HG02852 (cell line): ENCODE data around the gene DNMT3A.
A peak's percentile ranks its signal among the peaks of the same experiment; 100 is the strongest.

Experiments used
- ATAC-seq: cut with Tn5 transposase; IDR thresholded peaks from one replicate; pipeline ENCODE4 v1.9.1; 2021; ENCODE audit warnings: mild to moderate bottlenecking, moderate library complexity; ENCODE audit not compliant: unreplicated experiment

The DNMT3A gene

DNA sequence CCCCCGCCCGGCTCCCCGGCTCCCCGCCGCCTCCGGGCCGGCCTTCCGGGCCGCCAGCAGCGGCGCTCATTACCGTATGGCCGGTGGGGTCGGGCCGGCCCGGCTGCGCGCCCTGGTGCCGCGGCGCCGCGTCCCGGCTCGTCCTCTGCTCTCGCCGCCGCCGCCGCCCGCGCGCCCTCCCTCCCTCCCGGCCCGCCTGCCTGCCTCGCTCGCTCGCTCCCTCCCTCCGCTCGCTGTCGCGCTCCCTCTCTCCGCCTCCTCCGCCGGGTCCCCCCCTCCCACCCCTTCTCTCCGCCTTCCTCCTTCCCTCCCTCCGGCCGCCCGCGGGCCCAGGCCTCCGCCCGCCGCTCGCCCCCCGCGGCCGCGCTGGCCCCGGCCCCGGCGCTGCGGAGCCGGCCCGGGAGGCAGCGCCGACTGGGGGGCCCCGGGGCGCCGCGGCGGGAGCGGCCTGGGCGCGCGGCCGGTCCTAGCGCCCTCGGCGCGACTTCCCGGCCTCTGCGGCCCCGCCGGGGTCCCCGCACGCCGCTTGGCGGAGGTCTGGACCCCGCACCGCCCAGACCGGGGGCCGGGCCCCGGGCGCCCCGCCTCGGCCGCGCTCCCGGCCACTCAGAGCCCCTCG lies at the start of gene DNMT3A:
Gene DNMT3A (minus strand): TSS at position 173 of the 619 bp plus-strand sequence. CDS start 27,941 bp downstream, outside the sequence.
- ATAC-seq = peak; percentile 39

DNA sequence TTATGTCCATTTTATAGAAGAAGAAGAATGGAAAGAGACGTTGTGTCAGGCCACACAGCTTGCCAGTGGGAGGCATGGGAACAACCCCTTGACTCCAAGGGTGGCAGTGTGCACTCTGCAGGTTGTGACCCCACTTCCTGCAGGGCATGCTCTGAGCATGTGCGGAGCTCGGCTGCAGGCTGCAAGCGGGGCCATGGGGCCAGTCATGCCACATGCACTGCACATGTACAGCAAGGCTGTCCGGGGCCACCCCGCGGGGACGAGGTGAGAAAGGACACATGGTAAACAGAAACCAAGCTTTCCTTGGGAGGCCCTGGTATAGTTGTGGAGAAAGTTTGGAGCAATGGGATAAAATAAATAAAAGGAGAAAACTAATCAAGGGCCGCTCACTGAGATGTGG lies 47.4 kb upstream of the DNMT3A start:
- ATAC-seq = no peak

DNA sequence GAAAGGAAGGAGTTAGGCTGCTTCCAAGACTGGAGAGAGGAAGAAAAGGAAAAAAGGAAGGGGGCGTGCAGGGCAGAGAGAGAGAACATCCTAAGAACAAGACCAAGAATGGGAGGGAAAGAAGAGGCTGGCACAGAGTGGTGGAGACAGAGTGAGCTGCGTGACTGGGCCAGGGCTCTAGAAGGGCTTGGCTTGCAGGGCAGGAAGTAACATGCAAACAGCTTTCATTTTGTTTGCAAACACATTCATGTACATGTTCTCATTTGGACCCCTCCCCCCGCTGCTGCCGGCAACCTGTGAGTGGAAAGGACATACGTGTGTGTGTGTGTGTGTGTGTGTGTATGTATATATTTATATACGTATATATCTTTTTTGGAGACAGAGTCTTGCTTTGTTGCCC lies 46.8 kb upstream of the DNMT3A start:
- no peak for ATAC-seq

DNA sequence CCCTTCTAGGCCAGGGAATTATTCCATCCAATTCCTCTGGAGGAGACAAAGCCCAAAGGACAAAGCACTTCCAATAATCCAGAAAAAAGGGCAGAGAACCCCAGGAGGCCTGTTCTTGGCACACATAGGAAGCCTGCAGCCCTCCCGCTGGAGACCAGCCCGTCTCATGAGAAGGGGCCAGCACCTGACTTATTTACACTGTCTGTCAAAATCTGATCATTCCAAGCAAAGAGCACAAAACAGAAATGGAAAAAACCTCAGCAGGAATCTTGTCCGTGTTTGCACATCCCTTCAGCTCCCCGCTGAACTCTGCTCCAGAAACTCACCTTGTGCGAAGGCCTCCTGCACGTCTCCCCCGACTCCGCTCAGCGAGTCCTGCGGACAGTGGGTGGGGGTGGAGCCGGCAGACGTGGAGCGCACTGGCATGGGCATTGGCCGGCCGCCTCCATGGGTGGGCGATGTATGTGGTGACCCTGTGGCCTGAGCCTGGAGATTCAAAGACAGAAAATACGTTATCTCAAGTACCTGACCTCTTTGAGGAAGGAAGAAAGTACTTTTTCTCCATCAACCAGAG lies 46.2 kb upstream of the DNMT3A start:
- no peak for ATAC-seq

DNA sequence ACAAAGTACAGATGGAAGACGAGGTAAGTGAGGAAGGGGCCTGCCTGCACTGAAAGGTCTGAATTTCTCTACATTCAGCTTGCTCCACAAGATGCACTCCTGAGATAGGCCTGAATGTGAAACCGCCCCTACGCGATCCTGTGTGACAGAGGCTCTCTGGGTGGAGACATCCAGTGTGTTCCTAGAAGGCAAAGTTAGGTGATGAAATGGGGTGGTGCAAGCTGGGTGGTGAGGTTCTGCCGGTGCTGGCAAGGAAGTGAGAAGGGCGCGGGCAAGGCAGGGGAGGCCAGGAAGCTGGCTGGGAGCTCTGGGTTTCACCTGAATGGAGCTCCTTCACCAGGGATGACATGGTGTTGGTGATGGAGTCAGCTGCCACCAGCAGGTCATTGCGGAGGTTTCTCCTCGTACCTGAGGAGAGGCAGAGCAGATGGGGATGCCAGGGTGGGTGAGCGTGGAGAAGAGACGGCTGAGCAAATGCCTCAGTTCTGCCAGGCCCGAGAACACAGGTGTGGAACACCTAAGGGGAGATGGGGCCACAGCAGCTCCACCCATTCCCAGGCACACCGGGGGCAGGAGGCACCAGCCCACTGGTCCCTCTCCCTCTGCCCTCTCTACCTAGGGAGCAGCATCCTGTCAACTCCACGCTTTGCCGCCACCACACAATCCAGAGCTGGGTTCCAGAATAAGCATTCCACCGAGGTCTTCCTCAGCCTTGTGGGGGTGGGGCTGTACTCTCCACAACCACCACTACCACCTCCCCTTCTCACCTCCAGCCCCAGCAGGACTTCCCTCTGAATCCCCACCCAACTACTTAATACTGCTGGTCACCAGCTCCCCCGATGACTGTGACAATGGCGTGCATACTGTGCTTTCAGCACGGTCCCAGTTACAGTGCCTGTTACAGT lies 45.5 kb upstream of the DNMT3A start:
- ATAC-seq = no peak

DNA sequence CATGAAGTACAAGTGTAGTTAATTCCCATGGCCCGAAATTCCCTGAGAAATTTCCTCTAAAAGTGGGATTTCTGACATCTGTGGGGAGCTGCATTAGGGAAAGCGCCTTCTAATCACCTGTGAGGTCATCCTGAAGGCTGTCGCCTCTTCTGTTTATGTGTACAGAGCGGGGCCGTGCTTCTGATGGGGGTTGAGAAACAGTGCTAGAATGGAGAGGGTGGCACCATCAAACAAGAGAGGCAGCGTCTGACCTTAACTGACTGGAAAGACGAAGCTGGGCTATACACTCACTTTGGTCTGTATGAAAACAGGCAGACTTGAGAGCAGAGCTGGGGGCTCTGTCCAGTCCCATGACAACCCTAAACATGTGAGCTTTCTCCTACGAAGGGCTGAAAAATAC lies 44.2 kb upstream of the DNMT3A start:
- ATAC-seq = no peak

DNA sequence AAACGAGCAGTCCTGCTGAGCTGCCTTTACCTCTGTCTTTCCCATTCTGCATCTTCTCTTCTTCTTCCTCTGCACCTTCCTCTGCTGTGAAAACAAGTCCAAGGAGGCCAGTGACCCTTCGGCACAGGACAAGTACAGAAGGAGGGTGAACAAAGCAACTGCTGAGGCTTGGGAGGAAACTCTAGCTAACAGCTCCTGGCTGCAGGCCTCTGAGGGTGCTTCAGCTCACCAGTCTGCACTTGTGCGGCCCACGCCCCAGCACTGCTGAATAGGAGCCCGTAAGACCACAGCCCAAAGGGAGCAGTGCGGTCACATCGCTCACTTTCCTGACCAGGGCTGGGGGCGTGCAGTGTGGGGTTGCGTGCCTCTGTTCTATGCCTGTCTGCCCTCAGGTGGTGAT lies 42.1 kb upstream of the DNMT3A start:
- ATAC-seq = no peak

DNA sequence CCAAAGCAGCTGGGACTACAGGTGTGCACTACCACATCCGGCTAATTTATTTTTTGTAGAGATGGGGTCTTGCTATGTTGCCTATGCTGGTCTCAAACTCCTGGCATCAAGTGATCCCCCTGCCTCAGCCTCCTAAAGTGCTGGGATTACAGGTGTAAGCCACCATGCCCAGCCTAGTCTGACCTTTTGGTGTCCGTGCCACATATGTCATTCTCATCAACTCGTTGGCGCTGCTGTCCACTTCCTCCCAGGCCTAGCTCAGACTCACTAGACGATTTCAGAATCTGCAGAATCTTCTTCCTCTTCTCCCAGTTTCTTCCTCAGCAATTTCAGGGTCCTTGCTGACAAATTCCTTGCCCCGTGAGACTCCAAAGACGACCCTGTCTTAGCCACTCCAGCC lies 39.8 kb upstream of the DNMT3A start:
- no peak for ATAC-seq

DNA sequence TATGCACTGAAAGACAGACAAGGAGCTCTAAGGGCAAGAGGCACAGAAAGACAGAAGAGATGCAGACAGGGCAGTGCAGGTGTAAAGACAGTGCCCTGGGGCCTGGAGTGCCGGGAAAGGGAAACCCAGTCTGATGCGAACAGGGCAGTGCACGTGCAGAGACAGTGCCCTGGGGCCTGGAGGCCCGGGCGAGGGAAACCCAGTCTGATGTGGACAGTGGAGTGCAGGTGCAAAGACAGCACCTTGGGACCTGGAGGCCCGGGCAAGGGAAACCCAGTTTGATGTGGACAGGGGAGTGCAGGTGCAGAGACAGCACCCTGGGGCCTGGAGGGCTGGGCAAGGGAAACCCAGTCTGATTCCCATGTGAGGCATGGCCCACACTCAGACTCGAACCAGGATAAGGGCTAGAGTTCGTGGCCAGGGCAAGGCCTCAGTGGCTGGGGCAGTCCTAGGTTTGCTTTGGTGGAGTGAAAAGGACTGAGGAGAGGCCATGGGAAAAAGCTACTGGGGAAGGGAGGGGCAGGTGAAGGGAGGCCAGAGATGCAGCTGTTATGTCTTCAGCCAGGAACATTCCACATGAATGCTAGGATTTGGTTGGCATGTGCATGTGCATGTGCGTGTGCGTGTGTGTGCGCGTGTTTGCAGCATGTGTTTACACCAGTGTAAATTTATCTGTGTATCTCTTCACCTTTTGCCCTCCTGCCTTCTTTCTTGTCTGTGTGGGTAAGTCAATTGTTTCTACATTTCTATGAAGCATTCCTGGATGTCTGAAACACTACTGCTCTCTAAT lies 39.1 kb upstream of the DNMT3A start:
- no peak for ATAC-seq

DNA sequence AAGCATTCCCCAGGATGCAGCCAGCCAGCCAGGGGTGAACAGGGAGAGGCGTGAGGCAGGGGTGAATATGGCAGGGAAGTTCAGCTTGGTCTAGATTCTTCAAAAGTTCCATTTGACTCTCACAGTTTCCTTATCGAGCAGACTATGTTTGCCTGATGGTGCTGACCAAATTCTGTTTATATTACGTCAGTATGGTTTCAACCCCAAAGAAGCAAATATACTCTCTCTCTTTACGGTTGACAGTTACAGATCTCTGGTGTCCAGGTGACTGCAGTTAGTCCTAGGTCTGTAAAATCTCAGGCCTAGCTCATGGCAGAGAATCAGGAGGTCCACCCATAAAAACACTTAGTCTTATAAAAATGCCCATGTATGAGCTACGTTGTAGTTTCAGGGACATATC lies 38.3 kb upstream of the DNMT3A start:
- no peak for ATAC-seq

DNA sequence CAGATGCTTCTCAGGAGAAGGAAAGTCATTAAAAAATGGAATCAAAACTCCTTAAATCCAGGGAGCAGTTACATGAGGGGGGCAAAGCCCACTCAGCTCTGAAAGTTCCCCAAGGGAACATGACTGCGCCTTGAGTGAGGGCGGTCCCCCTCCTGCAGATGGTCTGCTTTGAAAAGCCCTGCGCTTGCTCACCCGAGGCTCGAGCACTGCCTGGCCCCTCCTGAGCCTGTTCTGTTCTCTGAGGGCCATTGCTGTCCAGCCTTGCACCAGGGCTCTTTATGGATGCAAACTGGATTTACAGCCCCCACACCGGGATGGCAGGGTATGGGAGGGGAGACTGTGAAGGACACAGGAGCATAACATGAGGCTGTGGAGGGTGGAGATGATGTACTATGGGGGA lies 37.8 kb upstream of the DNMT3A start:
- no peak for ATAC-seq

DNA sequence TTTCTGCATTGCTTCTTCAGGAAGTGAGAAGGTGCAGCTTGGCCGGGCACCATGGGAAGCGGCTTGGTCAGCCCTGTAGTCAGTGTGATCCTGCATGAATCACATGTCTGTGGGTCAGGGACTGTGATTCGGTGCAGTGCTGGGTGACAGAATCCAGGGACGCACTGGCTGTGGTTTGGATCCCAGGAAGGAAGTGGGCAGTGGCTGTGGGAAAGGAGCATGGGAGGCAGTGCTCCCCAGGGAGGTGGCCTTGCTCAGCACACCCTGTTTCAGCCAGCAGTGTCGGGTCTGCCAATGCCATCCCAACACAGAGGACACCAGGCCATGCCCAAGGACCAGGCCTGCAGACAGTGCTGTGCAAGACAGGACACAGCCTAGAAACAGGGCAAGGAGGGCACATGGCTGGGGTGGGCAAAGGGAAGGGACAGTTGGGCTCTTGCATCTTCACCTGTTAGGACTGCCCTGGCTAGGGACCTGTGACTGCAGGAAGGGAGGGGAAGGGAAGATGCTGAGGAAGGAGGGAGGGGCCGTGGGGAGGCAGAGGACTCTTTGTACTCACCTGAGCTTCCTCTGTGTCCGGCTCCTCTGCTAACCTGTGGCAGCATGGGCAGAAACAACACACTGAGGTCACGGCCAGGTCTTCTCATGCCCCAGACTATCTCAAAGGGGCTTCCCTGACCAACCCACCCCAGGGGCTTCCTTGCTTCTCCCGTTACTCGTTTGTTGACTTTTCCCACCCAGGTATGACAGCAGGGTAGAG lies 37.2 kb upstream of the DNMT3A start:
- no peak for ATAC-seq

DNA sequence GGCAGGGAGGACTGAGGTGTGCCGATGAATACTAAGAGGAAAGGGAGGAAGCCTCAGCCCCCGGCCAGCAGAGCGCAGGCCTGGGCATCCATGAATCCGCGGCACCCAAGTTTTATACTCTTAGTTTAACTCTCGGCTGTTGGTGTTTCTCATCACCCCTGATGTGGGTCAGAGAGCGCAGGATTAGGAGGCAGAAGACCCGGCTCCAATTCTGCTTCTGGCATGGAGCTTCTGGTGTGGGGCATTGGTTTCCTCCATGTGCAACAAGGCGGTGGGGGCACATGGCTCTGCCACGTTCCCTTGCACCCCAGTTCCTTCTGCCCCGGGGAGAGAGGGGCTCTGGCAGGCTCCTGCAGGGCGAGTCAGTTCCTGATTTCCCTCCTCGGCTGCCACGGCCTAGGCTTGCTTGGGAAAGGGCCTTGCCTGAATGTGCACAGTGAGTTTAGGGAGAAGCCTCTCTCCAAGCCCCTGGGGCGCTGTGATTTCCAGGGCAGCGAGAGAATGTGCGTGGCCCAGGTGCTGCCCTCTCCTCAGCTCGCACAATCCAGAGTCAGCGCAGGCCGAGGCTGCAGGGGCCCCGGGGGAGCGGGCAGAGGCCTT lies 36.2 kb upstream of the DNMT3A start:
- no peak for ATAC-seq

DNA sequence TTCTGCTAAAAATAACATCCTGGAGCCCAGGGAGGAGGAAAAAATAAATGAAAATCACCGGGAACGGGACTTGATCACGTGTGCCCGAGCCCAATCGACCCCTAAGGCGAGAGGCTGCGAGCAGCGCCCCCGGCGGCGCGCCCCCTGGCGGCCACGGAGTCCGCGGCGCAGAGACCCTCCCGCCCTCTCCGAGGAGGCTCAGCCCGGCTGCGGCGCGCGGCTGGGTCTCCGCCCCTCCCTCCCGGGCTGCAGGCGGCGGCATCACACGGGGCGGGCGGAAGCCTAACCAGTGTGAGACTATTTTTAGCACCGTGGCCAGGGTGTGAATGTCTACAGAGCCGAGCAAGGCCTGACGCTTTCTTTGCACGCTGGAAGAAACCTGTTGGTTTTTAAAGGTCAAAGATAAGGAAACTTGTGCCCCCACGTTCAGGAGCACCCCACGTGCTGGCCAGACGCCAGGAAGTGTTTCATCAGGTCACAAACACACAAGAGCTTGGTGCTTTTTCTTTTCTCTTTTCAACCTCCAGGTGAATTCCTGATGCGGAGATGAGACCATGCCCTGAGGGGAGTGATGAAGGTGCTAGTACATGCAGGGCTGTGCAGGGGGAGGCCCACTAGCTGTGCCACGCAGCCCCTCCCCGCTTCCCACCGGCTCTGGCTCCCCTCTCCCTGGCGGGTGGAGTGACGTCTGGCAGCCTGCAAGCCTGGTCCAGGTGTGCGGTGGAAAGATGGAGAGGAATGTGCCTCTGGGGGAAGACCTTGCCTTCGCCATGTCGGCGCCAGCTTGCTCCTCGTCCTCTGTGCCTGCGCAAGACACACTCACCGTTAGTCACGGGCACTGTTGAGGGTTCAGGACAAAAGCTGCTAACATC lies 35.3 kb upstream of the DNMT3A start:
- ATAC-seq = peak; percentile 95

DNA sequence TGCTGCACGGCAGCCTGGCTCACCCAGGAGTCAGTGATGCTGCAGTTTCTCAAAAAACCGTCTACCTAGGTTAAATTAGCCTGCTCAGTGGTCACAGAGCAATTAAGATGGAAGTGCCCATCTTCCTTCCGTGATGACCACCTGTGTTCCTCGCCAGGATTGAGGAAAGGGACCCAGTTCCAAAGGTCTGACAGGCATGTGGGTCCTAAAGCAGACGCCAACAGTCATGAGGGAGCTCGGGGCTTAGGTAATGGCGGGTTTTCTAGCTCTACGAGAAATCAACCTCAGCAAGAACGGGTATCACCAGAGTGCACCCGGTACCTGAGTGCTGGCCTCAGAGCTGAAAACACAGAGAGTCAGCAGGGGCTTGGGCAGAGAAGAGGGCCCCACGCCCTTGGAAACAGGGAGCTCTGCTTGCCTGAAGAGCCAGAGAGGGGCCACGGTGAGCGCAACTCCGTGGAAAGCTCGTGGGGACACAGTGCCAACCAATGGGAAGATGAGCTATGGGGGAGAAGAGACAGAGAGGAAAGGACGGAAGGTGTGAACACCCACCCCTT lies 34.3 kb upstream of the DNMT3A start:
- no peak for ATAC-seq

DNA sequence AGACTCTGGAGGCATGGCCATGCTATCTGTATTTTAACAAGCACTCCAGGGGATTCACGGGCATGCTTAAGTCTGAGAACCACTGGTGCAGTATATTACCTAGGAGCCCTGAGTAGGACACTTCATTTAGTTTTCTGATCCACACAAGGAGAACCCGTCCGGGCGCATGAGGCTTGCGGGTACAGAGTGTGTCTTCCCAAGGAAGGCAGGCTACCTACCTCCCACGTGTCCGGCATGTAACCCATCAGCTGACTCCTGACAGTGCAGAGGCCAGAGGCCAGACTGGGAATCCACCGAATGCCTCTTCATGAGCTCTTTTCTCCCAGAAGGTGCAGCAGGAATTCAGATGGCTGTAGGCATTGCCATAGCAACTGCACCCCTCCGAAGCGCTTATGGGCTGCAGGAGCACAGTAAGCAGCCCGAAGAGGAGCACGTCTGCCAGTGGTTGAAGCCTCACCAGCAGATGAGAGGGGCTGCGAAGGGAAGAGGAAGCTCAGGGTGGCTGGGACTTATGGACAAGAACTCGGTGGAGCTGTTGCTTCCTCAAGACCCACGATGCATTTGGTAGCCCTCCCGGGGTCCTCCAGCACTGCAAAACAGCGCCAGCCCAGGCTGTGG lies 33.8 kb upstream of the DNMT3A start:
- ATAC-seq = no peak

DNA sequence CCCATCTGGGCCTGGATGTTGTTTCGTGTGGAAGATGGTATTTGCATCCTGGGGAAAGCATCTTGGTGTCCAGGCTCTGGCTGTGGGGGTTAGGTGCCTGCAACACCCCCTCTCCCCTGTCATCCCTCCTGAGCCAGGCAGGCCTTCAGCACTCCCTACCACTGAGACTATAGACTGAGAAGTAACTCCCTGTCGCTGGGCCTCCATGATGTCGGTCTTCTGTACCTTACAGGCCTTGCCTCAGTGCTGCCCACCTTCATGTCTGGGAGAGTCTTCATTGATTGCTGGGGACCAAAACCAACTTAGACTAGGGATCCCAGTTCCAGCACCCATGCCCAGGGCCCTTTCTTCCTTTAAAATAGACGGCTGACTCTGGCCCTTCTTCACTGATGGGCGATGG lies 33.1 kb upstream of the DNMT3A start:
- no peak for ATAC-seq

DNA sequence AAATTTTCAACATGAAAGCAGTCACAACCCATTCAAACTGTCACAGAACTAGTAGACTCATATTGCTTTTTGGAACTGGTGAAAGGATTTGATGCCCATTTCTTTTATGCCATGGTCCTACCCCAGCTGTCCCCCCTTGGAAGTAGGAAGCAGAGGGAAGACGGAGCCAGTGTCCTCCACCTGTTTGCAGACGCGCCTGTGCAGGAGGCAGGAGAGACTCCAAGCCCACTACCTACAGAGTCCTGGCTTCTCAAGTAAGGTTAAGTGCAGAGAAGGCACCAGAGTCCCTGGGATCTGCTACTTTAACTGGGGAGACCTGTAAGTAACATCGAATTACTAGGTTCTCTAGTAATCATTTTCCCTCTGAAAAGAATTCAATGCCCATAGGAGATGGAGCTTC lies 32.7 kb upstream of the DNMT3A start:
- no peak for ATAC-seq
